ENCODE measurements around the gene ARHGEF7. TPM values are rescaled to one million over a fixed set of nuclear protein-coding genes. Genes with fewer than 3 reads are reported as not detected.

The ARHGEF7 gene
- total and polyA plus RNA-seq, 2 experiments from 2014 or later = 23.6 to 58.9 TPM

- no peaks in the 10 kb centered on the region; the same call in 2 of the 3 replicates for H3K9me3 Mint-ChIP-seq
- TF ChIP-seq ZNF114 (CRISPR knock-in tag; IDR thresholded peaks at IDR 0.05) (no peak), ETS1 (IDR thresholded peaks at IDR 0.05) (no peak), CREB1 (CRISPR knock-in tag; IDR thresholded peaks at IDR 0.05; ENCODE audit: low read depth) (no peak), JUNB (IDR thresholded peaks at IDR 0.05; ENCODE audit: unreplicated experiment) (no peak), ZNF462 (CRISPR knock-in tag; IDR thresholded peaks at IDR 0.05) (no peak), EZH2 (IDR thresholded peaks at IDR 0.05; ENCODE audit: low read depth, unreplicated experiment) (no peak), ZNF331 (CRISPR knock-in tag; IDR thresholded peaks at IDR 0.05; ENCODE audit: low read depth) (no peak), POLR2AphosphoS5 (IDR thresholded peaks at IDR 0.05; ENCODE audit: low read depth) (no peak), STAT1 (IDR thresholded peaks at IDR 0.05; ENCODE audit: unreplicated experiment) (no peak), REST (IDR thresholded peaks at IDR 0.05; ENCODE audit: unreplicated experiment) (no peak), CTCF (conservative IDR thresholded peaks at IDR 0.05; ENCODE audit: low read depth in 2 of 2) (no peak), EZH2phosphoT487 (IDR thresholded peaks at IDR 0.05; ENCODE audit: unreplicated experiment) (no peak), NANOG (IDR thresholded peaks at IDR 0.05; ENCODE audit: borderline replicate concordance) (no peak)
- H3K4me3 Mint-ChIP-seq = no peak overlapping the region
Measured at GRCh38 chr13:111265701-111266035, 150.6 kb downstream of the ARHGEF7 start.

More at GRCh38 chr13:111265701-111266035, 150.6 kb downstream of the ARHGEF7 start:
- H3K27ac Mint-ChIP-seq = 0 out of 2 replicates have a peak overlapping the region, but pooled peaks have one; percentile 9
- no peaks in the 10 kb centered on the region for H3K36me3 ChIP-seq (ENCODE audit: insufficient read depth)
- peaks cover 1% of the 10 kb centered on the region for H3K27me3 Mint-ChIP-seq (ENCODE audit: insufficient read depth, low read depth, poor library complexity)
- no peaks in the 10 kb centered on the region for H3K27me3 ChIP-seq (ENCODE audit: insufficient read depth)
- H3K9me2 ChIP-seq (ENCODE audit: insufficient read depth) = no peaks in the 10 kb centered on the region
- H3K4me1 ChIP-seq (ENCODE audit: insufficient read depth) = no peaks in the 10 kb centered on the region
- no peak overlapping the region for H3K4me2 ChIP-seq
- no peaks in the 10 kb centered on the region for H3F3A ChIP-seq (replicated peaks; ENCODE audit: low read depth)
- no peak overlapping the region for H3K4me3 ChIP-seq
- peaks cover 21% of the 10 kb centered on the region for H3K4me1 Mint-ChIP-seq
- H3K79me2 ChIP-seq (replicated peaks; ENCODE audit: insufficient read depth) = peaks cover 14% of the 10 kb centered on the region
- no peak overlapping the region for H3K27ac ChIP-seq (ENCODE audit: low read depth)
- peaks cover 19% of the 10 kb centered on the region for H3K36me3 Mint-ChIP-seq (ENCODE audit: low read depth)
- peaks cover 12% of the 10 kb centered on the region for H4K20me1 ChIP-seq (replicated peaks; ENCODE audit: insufficient read depth)
- ATAC-seq (peak; percentile 65), DNase-seq (ENCODE audit: low spot score) (no peak)
- no peak overlapping the region for H2AFZ ChIP-seq

Measured in GM23338 (cell line).